ENCODE results near the gene ZNF653.

Gene ZNF653

DNA sequence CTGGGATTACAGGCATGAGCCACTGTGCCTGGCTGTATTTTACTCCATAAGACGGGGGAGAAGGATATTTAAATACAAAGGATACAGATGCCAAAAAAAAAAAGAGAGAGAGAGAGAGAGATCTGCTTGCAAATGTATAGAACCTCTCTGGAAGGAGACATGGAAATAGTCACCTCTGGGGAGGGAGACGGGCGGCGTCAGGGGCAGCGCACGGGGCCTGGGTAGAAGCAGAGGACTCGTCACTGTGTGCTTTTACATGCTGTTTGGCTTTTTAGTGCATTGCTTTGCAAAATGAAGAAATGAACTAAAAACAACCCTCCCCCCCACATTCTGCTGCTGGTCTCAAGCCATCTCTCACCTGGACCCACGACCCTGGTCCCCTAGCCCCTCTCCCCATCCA is 4.8 kb upstream of the ZNF653 start:
- DNase-seq: no peak

DNA sequence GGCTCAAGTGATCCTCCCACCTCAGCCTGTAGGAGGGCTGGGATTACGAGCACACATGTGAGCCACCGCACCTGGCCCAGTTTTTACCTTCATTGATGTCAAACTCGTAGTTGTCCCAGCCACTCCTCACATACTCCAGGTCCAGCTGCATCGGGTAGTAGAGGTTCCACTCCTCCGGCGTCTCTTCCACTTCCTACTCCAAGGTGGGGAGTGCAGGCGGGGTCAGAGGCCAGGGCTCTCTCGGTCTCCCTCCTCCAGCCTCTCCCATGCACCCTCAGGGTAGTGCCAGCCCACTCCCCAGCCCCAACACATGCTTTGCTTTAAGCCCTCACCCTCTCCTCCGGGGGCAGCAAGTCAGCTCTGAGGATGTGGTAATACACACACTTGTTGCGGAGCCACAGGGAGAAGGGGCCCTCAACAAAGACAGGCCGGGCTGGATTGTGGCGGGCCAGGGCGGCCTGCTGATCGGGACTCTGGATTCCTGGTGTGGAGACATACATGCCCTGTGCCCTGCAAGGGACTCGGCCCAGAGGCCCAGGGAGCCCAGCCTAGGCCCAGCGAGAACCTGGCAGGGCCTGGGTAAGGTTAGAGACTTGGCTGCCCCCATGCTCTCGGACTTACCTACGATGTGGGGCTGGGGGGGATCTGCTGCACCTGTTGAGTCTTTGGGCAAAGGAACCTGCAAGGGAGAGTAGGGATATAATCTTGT is 1.9 kb upstream of the ZNF653 start:
- DNase-seq: no peak

DNA sequence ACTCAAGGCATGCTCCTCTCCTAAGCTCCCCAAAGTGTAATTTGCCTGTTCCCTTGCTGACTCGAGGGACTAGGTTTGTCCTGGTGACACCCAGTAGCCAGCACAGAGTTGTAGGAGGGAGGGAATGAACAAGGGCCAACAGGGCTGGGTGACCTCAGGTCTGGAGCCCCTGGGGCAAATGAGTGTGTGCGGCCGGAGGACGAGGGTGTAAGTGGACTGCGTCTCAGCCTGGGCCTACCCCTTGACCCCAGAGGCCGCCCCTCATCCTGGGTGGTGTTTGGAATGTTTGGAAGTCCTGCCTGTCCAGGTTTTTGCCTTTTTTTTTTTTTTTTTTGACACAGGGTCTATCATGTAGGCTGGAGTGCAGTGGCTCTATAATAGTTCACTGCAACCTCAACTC is 1.3 kb upstream of the ZNF653 start:
- DNase-seq: no peak

DNA sequence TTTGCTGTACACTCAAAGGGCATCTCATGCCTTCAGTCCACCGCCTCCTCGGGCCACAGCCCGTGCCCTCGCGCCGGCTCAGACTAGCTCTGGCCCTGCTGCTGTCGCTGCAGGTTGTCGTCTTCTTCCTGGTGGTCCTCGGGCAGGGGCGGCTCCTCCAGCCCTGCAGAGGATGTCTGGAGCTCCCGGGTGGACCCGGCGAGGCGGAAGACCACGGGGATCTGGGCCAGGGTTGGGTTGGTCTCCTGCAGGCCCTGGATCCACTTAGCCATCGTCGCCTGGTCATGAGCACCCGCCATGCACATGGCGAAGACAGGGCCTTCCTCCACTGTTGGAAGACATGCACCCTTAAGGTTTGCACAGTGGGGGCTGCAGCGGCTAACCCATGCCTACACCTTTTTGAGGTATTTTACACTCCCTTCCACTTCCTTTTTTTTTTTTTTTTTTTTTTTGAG is 489 bp upstream of the ZNF653 start:
- DNase-seq: no peak

DNA sequence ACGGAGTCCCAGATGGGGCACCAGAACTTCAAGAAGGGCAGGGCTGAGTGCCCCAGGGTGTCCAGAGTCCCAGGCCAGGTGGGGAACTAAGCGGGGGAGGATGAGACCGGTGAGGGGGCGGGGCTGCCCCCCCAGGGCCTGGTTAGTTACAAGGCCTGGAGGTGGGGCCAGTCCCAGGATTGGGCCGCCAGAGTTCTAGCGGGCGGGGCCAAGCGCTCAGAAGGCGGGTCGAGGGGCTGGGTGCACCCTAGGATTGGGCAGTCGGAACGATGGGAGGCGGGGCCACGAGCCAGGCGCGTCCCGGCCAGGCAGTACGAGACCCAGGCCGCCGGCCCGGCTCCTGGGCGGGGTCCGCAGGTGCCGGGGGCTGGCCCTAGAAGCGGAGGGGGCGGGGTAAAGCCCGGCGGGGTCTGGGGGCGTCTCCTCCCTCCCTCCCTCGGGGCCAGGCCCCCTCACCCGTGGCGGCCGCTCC is 571 bp downstream of the ZNF653 start:
- DNase-seq: peak; percentile 91 to 93

DNA sequence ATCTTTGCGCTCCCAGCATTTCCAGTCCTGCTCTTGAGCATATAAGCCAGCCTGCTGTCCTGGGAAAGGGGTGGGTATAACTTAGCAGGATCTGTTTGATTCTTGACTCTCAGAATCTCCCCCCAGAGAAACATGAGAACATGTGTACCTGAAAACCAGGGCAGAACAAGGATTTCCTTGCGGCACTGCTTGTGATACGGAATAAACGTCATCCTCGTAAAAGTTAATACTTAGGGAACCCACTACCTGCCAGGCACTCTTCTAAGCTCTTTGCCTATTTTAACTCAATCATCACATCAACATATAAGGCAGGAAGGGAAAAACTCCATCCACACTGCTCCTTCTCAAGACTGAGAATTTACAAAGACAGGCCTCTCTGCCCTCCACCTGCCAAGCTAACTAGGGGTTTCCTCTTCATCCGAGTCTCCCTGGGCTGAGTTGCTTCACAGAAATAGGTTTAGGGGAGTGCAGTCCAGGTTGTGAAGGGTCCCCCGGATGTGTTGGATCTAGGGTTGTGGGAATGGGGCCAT is 1.1 kb downstream of the ZNF653 start:
- peak in 1 of 2 donors; percentile 19 for DNase-seq

GRCh38 chr19:11499890-11500420 is 5.7 kb downstream of the ZNF653 start:
- no peak for DNase-seq

- DNase-seq: no peak
Measured at GRCh38 chr19:11499220-11499726, 6.4 kb downstream of the ZNF653 start.

DNA sequence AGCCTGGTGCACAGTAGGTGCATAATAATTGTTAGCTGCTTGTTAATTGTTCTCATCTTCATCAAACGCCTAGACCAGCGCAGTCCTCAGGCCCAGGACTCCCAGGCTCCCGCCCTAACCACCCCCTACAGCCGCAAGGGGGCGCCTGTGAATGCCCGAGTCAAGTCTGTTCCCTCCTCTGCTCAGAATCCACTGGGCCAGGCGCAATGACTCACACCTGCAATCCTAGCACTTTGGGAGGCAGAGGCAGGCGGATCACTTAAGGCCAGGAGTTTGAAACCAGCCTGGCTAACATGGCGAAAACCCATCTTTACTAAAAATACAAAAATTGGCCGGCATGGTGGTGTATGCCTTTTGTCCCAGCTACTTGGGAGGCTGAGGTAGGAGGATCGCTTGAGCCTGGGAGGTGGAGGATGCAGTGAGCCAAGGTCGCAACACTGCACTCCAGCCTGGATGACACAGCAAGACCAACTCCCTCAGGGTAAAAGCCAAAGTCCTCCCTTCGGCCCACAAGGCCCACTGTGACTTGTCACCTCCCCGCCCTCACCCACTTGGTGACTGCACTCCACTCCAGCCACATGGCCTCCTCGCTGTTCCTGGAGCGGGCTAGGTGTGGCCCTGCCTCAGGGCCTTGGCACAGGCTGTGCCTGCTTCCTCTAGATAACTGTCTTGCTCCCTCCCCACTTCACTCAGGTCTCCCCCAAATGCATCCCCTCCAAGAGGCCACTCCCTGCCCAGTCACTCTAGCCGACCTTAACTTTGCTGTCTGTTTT is 9.1 kb downstream of the ZNF653 start:
- peak in 1 of 2 donors; percentile 19 for DNase-seq

GRCh38 chr19:11495885-11496284 is 9.8 kb downstream of the ZNF653 start:
- DNase-seq: no peak

DNA sequence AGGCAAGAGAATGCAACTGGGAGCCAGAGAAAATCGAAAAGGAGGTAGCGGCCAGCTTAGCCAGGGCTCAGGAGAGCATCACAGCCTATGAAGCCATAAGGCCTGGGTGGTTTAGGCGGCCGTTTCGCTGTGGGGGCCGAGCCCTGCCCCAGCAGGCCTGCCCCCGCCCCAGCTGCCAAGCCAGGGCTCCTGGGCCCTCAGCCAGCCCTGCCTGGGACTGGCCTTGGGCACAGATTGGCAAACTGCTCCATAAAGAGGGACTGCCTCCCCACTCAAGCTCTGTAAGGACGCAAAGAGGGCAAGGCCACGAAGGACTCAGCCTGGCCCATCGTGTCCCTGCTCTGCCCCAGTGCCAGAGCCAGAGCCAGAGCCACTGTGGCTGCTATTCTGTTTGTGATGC is 10.2 kb downstream of the ZNF653 start:
- DNase-seq: no peak

GRCh38 chr19:11494634-11495285 is 10.9 kb downstream of the ZNF653 start:
- no peak for DNase-seq

GRCh38 chr19:11489378-11489777 is 16.3 kb downstream of the ZNF653 start:
- DNase-seq: no peak

DNA sequence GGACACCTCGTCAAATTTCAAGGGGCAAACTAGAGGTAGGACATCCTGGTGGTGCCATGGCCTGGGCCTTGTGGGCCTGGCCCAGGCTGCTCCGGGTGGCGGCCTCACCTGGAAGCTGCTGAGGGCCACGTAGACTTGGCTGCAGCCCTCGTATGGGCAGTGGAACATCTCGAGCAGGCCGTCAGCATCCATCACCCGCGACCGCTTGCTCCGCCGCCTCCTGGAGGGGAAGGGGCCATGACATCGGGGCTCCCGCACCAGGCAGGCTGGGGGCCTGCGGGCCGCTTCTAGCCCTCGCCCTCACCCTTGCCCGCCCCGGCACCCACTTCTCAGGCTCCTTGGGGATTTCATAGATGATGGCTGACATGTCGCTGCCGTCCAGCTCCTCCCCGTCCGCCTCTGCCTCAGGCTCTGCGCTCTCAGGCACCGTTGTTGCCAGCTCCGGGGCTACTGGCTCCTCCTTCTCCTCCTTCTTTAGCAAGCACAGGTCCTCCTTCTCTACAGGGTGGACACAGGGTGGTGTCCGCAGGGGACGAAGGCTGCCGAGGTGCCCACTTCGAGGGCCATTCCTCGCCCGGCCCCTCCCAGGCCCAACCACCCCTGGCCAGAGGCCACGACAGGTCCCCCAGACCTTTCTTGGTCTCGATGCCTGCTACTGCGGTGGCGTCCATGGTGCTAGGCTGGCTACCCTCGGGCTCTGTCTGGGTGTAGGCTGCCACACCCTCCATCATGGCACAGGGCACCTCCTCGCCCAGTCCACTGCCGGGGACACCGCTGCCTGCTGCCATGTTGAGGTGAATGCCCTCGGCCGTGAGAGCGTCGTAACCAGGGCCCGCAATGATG is 18.8 kb downstream of the ZNF653 start:
- no peak for DNase-seq

- no peak for DNase-seq
Measured at GRCh38 chr19:11485245-11485837, 20.3 kb downstream of the ZNF653 start.

GRCh38 chr19:11483366-11484111 is 22.1 kb downstream of the ZNF653 start:
- DNase-seq: no peak

- DNase-seq: peak; percentile 69 to 89
Measured at GRCh38 chr19:11482384-11483050, 23.1 kb downstream of the ZNF653 start.

- peak; percentile 96 for DNase-seq
Measured at GRCh38 chr19:11481534-11482383, 23.9 kb downstream of the ZNF653 start.

All from hippocampal formation (tissue), 2 donors.